ENCODE measurements around the gene AGMAT. TPM values are rescaled to one million over a fixed set of nuclear protein-coding genes. Genes with fewer than 3 reads are reported as not detected.

AGMAT gene
- total and polyA plus RNA-seq, 11 donors: 0.08 to 0.53 (median 0.22) TPM; not detected in 6

DNA sequence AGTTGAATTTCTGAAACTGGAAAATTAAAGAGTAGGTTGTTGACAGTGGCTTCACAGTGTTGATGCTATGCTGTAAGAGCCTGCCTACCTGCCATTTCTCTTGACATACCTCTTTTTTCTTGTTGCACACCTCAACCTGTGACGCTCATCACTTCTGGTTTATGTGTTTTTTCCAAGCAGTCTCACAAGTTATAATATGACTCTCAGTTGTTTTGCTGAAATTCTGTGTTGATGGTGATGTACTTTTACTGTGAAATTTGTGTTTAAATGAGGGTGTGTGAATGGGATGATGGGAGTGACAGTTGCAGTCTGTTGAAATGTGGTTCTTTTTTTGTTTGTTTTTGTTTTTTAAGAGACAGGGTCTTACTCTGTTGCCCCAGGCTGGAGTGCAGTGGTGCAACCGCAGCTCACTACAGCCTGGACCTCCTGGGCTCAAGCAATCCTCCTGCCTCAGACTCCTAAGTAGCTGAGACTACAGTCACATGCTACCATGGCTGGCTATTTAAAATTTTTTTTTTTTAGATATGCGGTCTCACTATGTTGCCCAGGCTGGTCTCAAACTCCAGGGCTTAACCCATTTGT is 39.4 kb upstream of the AGMAT start:
- Histone ChIP-seq H3K4me1 (peaks cover 8 to 84% (median 55%) of the 10 kb centered on the region in 12 donors), H3K9me3 (no peaks in the 10 kb centered on the region), H3K27me3 (no peaks in the 10 kb centered on the region), H3K36me3 (peaks cover 0 to 27% (median 10%) of the 10 kb centered on the region in 9 donors), H3K4me3 (no peak overlapping the region), H3K27ac (no peak overlapping the region)
- intact Hi-C loops (cut with DNase I): no loop called here
- no peak for TF ChIP-seq POLR2A (IDR thresholded peaks at IDR 0.05)
- TF ChIP-seq, protein P1, sequence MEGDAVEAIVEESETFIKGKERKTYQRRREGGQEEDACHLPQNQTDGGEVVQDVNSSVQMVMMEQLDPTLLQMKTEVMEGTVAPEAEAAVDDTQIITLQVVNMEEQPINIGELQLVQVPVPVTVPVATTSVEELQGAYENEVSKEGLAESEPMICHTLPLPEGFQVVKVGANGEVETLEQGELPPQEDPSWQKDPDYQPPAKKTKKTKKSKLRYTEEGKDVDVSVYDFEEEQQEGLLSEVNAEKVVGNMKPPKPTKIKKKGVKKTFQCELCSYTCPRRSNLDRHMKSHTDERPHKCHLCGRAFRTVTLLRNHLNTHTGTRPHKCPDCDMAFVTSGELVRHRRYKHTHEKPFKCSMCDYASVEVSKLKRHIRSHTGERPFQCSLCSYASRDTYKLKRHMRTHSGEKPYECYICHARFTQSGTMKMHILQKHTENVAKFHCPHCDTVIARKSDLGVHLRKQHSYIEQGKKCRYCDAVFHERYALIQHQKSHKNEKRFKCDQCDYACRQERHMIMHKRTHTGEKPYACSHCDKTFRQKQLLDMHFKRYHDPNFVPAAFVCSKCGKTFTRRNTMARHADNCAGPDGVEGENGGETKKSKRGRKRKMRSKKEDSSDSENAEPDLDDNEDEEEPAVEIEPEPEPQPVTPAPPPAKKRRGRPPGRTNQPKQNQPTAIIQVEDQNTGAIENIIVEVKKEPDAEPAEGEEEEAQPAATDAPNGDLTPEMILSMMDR (IDR thresholded peaks at IDR 0.05): no peak
- no peak for ATAC-seq
- DNase-seq: no peak
- WGBS, 4 donors: 86 to 94% (median 87%) methylated on average over 3 of the region's 3 CpGs

DNA sequence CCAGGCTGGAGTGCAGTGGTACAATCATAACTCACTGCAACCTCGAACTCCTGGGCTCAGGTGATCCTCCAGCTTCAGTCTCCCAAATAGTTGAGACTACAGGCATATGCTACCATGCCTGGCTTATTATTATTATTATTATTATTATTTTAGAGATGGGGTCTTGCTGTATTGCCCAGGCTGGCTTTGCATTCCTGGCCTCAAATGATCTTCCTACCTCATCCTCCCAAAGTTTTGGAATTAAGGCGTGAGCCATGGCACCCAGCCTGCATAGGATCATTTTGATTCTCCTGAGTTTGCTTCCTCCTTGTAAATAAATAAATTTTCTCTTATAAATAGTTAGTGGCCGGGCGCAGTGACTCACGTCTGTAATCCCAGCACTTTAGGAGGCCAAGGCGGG is 38.6 kb upstream of the AGMAT start:
- no peaks in the 10 kb centered on the region for H3K27me3 ChIP-seq
- ATAC-seq (no peak), DNase-seq (no peak)
- intact Hi-C loops (cut with DNase I): no loop called here
- H3K27ac ChIP-seq: no peak overlapping the region
- no peak for TF ChIP-seq POLR2A (IDR thresholded peaks at IDR 0.05)
- TF ChIP-seq, protein P1 (IDR thresholded peaks at IDR 0.05): no peak
- H3K36me3 ChIP-seq: peaks cover 0 to 19% (median 6%) of the 10 kb centered on the region in 9 donors
- 85 to 99% (median 91%) methylated on average over 6 of the region's 6 CpGs for WGBS, 4 donors
- H3K4me1 ChIP-seq: peaks cover 8 to 92% (median 60%) of the 10 kb centered on the region in 12 donors
- H3K4me3 ChIP-seq: no peak overlapping the region
- H3K9me3 ChIP-seq: no peaks in the 10 kb centered on the region

DNA sequence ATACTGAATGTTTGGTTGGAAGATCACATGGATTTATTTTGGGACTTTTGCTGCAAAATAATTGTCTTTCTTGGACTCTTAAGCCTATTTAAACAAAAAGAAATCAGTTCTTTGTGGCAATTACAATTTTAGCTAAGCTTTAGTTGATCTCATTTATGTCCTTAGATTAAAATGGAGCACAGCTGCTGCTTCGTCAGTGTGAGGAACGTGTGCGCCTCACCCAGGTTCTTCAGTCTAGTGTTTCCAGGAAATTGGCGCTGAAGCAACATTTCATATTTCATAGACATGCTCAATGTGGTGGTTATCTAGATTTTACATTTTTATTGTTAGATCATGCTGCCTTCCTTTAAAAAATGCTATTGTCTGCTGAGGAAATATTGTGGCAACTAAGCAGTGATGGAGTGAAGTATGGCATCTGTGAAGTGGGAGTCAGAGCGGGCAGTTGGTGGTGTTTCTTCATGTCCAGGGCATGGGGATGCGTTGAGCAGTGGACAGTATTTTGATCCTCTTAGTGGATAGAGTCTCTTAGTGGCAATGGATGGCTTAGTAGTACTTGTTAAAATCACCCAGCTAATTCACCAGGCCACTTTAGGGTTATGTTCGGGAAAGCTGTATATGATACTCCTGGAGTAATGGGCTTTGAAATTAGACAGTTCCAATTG is 38.0 kb upstream of the AGMAT start:
- ATAC-seq (no peak), DNase-seq (no peak)
- Histone ChIP-seq H3K4me1 (peaks cover 8 to 93% (median 57%) of the 10 kb centered on the region in 12 donors), H3K27me3 (no peaks in the 10 kb centered on the region), H3K9me3 (no peaks in the 10 kb centered on the region), H3K27ac (peak overlapping the region in 3 of 12 donors; percentile 7 to 26 (median 23)), H3K36me3 (peaks cover 0 to 14% (median 6%) of the 10 kb centered on the region in 9 donors), H3K4me3 (no peak overlapping the region)
- TF ChIP-seq POLR2A (IDR thresholded peaks at IDR 0.05): no peak
- TF ChIP-seq, protein P1 (IDR thresholded peaks at IDR 0.05): no peak
- intact Hi-C loops (cut with DNase I): no loop called here
- WGBS, 4 donors: 82 to 92% (median 85%) methylated on average over 7 of the region's 7 CpGs

DNA sequence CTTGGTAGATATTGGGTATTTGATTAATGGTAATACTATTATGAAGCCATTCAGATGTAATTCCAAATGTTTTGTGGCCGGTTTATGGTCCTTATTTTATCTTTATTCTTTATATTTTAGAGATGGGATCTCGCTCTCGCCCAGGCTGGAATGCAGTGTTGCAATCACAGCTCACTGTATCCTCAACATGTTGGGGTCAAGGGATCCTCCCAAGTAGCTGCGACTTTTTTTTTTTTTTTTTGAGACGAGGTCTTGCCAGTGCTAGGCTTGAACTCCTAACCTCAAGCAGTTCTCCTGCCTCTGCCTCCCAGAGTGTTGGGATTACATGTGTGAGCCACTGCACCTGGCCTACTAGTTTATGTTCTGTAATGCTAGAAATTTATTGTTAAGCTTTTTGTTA is 37.1 kb upstream of the AGMAT start:
- no peak for DNase-seq
- Histone ChIP-seq H3K4me1 (peaks cover 8 to 84% (median 52%) of the 10 kb centered on the region in 12 donors), H3K4me3 (no peak overlapping the region), H3K27me3 (no peaks in the 10 kb centered on the region), H3K27ac (peak overlapping the region in 3 of 12 donors; percentile 5 to 23 (median 7)), H3K9me3 (no peaks in the 10 kb centered on the region), H3K36me3 (peaks cover 0 to 7% (median 5%) of the 10 kb centered on the region in 9 donors)
- ATAC-seq: no peak
- intact Hi-C loops (cut with DNase I): no loop called here
- WGBS, 4 donors: 77 to 85% (median 80%) methylated on average over 5 of the region's 5 CpGs
- TF ChIP-seq, protein P1 (IDR thresholded peaks at IDR 0.05): no peak
- TF ChIP-seq POLR2A (IDR thresholded peaks at IDR 0.05): no peak
